H1 (cell line): ENCODE results near the gene AATK. TPM values are rescaled to one million over a fixed set of nuclear protein-coding genes. Genes with fewer than 3 reads are reported as not detected.

Experiments
- CTCF ChIA-PET: fragments of 300-600 bp; sonication (Branson Sonifier 250); formaldehyde crosslinking; loops from one replicate; lab custom pipeline; 2021; ENCODE audit not compliant: partially characterized antibody; lab: Charles Lee
- POLR2A ChIA-PET: fragments of 300-600 bp; sonication (Branson Sonifier 250); formaldehyde crosslinking; loops from one replicate; lab custom pipeline; 2021; ENCODE audit warnings: inconsistent platforms; ENCODE audit not compliant: partially characterized antibody; lab: Charles Lee
- DNase-seq, 2 experiments: peaks; one replicate each; pipeline versions ENCODE4 v3.0.0 to v3.0.0-alpha.2; 2010 to 2022; ENCODE audit warnings: low spot score in 2 of 2, low read depth in 1 of 2, mixed read lengths in 1 of 2
- FAIRE-seq: peaks from 2 replicates; lab custom pipeline; 2011; peaks lifted over from hg19 to GRCh38; lab: Jason Lieb, UNC
- H2AFZ ChIP-seq: 2 replicates; pipeline ENCODE4 v1.8.1; 2012; ENCODE audit warnings: low read length, inconsistent platforms
- H2AK5ac ChIP-seq: 2 replicates; pipeline ENCODE4 v1.6.1; 2013; ENCODE audit warnings: low read depth, low read length
- H2BK120ac ChIP-seq: replicated peaks from 2 replicates; pipeline ENCODE3; 2013; ENCODE audit warnings: low read depth, low read length, inconsistent platforms
- H2BK12ac ChIP-seq: 2 replicates; pipeline ENCODE4 v1.6.1; 2013; ENCODE audit warnings: low read depth, low read length
- H2BK15ac ChIP-seq: 2 replicates; pipeline ENCODE4 v1.6.1; 2013; ENCODE audit warnings: low read length
- H2BK20ac ChIP-seq: 2 replicates; pipeline ENCODE4 v1.6.1; 2013; ENCODE audit warnings: low read length
- H2BK5ac ChIP-seq: 2 replicates; pipeline ENCODE4 v1.6.1; 2013; ENCODE audit warnings: low read depth, low read length
- H3K14ac ChIP-seq: 2 replicates; pipeline ENCODE4 v1.6.1; 2013; ENCODE audit warnings: inconsistent platforms; ENCODE audit not compliant: insufficient read length
- H3K18ac ChIP-seq: 2 replicates; pipeline ENCODE4 v1.6.1; 2013; ENCODE audit warnings: low read length; ENCODE audit errors: extremely low read depth
- H3K23ac ChIP-seq: 2 replicates; pipeline ENCODE4 v1.6.1; 2013; ENCODE audit warnings: inconsistent platforms; ENCODE audit not compliant: insufficient read length
- H3K23me2 ChIP-seq: 2 replicates; pipeline ENCODE4 v1.6.1; 2013; ENCODE audit warnings: low read depth, low read length
- H3K27ac ChIP-seq: 2 replicates; pipeline ENCODE4 v1.6.1; 2011; ENCODE audit warnings: low read depth, low read length, inconsistent platforms
- H3K27me3 ChIP-seq, 4 experiments: replicated peaks in 1 of 4; 1 replicate in 1 of 4; 2 replicates in 3 of 4; pipeline versions ENCODE4 v1.6.1 to v1.8.1; 2011 to 2013; ENCODE audit warnings: low read length in 3 of 4, mild to moderate bottlenecking in 3 of 4, inconsistent platforms in 2 of 4, mixed read lengths in 2 of 4, moderate library complexity in 1 of 4; ENCODE audit not compliant: control insufficient read depth in 3 of 4, insufficient read depth in 3 of 4; ENCODE audit errors: extremely low read depth in 1 of 4
- H3K36me3 ChIP-seq, 4 experiments: 2 replicates each; pipeline versions ENCODE4 v1.6.1 to v1.8.1; 2011 to 2013; ENCODE audit warnings: mild to moderate bottlenecking in 4 of 4, low read length in 3 of 4, moderate library complexity in 2 of 4, control low read depth in 1 of 4, inconsistent platforms in 1 of 4; ENCODE audit not compliant: insufficient read depth in 4 of 4, control insufficient read depth in 2 of 4
- H3K4ac ChIP-seq: replicated peaks from 2 replicates; pipeline ENCODE3; 2013; ENCODE audit warnings: low read length, low read depth, mixed read lengths, inconsistent platforms; ENCODE audit not compliant: insufficient read length
- H3K4me1 ChIP-seq, 4 experiments: replicated peaks in 1 of 4; 1 replicate in 1 of 4; 2 replicates in 3 of 4; pipeline versions ENCODE4 v1.6.1 to v1.8.1; 2011 to 2013; ENCODE audit warnings: low read length in 3 of 4, inconsistent platforms in 2 of 4, mixed read lengths in 1 of 4; ENCODE audit not compliant: insufficient read depth in 4 of 4, control insufficient read depth in 3 of 4
- H3K4me2 ChIP-seq, 2 experiments: 2 replicates each; pipeline versions ENCODE4 v1.6.1 to v1.8.1; 2011 to 2013; ENCODE audit warnings: low read depth in 2 of 2, low read length in 2 of 2, control low read depth in 1 of 2, inconsistent platforms in 1 of 2, mild to moderate bottlenecking in 1 of 2; ENCODE audit not compliant: insufficient read depth in 1 of 2
- H3K4me3 ChIP-seq, 4 experiments: fragments of 200-600, 300-600 bp in 1 of 4; sonication (generic), shearing (Covaris generic), sonication (Bioruptor Twin) in 1 of 4; 2 replicates each; pipeline versions ENCODE4 v1.5.1 to v1.8.1; 2011 to 2016; ENCODE audit warnings: low read length in 4 of 4, low read depth in 3 of 4, control low read depth in 2 of 4, inconsistent platforms in 2 of 4, mild to moderate bottlenecking in 2 of 4, mixed read lengths in 1 of 4, moderate library complexity in 1 of 4; ENCODE audit not compliant: insufficient read depth in 2 of 4; ENCODE audit errors: extremely low read depth in 1 of 4
- H3K56ac ChIP-seq: replicated peaks from 2 replicates; pipeline ENCODE3; 2013; ENCODE audit warnings: low read depth, mild to moderate bottlenecking, mixed read lengths, low read length, inconsistent platforms; ENCODE audit not compliant: insufficient read length
- H3K79me1 ChIP-seq: 2 replicates; pipeline ENCODE4 v1.6.1; 2013; ENCODE audit warnings: low read depth, low read length, control low read depth
- H3K79me2 ChIP-seq, 2 experiments: 2 replicates each; pipeline versions ENCODE4 v1.6.1 to v1.8.1; 2012 to 2013; ENCODE audit warnings: low read length in 2 of 2, mild to moderate bottlenecking in 2 of 2, inconsistent platforms in 1 of 2; ENCODE audit not compliant: insufficient read depth in 2 of 2, control insufficient read depth in 1 of 2
- H3K9ac ChIP-seq, 4 experiments: replicated peaks in 1 of 4; 1 replicate in 1 of 4; 2 replicates in 3 of 4; pipeline versions ENCODE4 v1.6.1 to v1.8.1; 2011 to 2013; ENCODE audit warnings: low read depth in 3 of 4, low read length in 3 of 4, control low read depth in 2 of 4, mild to moderate bottlenecking in 2 of 4, moderate library complexity in 2 of 4, inconsistent platforms in 1 of 4; ENCODE audit errors: extremely low read depth in 1 of 4
- H3K9me3 ChIP-seq, 2 experiments: 2 replicates each; pipeline versions ENCODE4 v1.6.1 to v1.8.1; 2012 to 2013; ENCODE audit warnings: mild to moderate bottlenecking in 2 of 2, moderate library complexity in 2 of 2, control low read depth in 1 of 2, inconsistent platforms in 1 of 2, low read depth in 1 of 2, low read length in 1 of 2, mixed read lengths in 1 of 2; ENCODE audit not compliant: insufficient read depth in 2 of 2
- H4K20me1 ChIP-seq, 2 experiments: replicated peaks in 1 of 2; 2 replicates each; pipeline versions ENCODE3 to v1.8.1; 2011 to 2013; ENCODE audit warnings: inconsistent platforms in 2 of 2, low read length in 2 of 2, mild to moderate bottlenecking in 1 of 2; ENCODE audit not compliant: insufficient read depth in 2 of 2, control insufficient read depth in 1 of 2
- H4K5ac ChIP-seq: 2 replicates; pipeline ENCODE4 v1.6.1; 2013; ENCODE audit warnings: low read length, low read depth, mixed read lengths, inconsistent platforms; ENCODE audit not compliant: insufficient read length
- H4K8ac ChIP-seq: 2 replicates; pipeline ENCODE4 v1.8.0; 2013; ENCODE audit warnings: mild to moderate bottlenecking, moderate library complexity, low read length, inconsistent platforms; ENCODE audit not compliant: insufficient read depth; ENCODE audit errors: extremely low read depth
- H4K91ac ChIP-seq: replicated peaks from 2 replicates; pipeline ENCODE3; 2013; ENCODE audit warnings: low read length, mixed read lengths, inconsistent platforms; ENCODE audit not compliant: insufficient read length
- CBX5 ChIP-seq: fragments of 300-800, 300-1000 bp; sonication (generic); IDR thresholded peaks from 2 replicates; pipeline ENCODE4 v1.7.1; 2016; ENCODE audit warnings: antibody characterized with exemption, low read length, low read depth
- EP300 ChIP-seq, 2 experiments: IDR thresholded peaks; 1 replicate in 1 of 2; 2 replicates in 1 of 2; pipeline ENCODE4 v1.6.1; 2011 to 2012; ENCODE audit warnings: low read depth in 2 of 2, low read length in 2 of 2, mild to moderate bottlenecking in 2 of 2, borderline replicate concordance in 1 of 2, inconsistent platforms in 1 of 2, moderate library complexity in 1 of 2
- JUN ChIP-seq: IDR thresholded peaks from 2 replicates; pipeline ENCODE4 v1.6.1; 2011; ENCODE audit warnings: low read depth, mild to moderate bottlenecking, improper control_type of control experiment, low read length
- JUND ChIP-seq: IDR thresholded peaks from 2 replicates; pipeline ENCODE4 v1.6.1; 2011; ENCODE audit warnings: mild to moderate bottlenecking, improper control_type of control experiment, low read length
- SAP30 ChIP-seq: fragments of 300-600 bp; sonication (generic); IDR thresholded peaks from 2 replicates; pipeline ENCODE4 v1.7.1; 2012; ENCODE audit warnings: low read length, moderate library complexity, mild to moderate bottlenecking, inconsistent platforms; ENCODE audit not compliant: insufficient read depth, insufficient replicate concordance
- SP1 ChIP-seq: IDR thresholded peaks from 2 replicates; pipeline ENCODE4 v1.6.1; 2011; ENCODE audit warnings: low read depth, low read length
- SUZ12 ChIP-seq: fragments of 200-600 bp; sonication (generic); IDR thresholded peaks from 2 replicates; pipeline ENCODE4 v1.6.1; 2012; ENCODE audit warnings: mild to moderate bottlenecking, inconsistent platforms, low read length, moderate library complexity, mixed read lengths
- TAF7 ChIP-seq: optimal IDR thresholded peaks from 2 replicates; pipeline ENCODE3; 2011; ENCODE audit warnings: low read depth, mild to moderate bottlenecking, inconsistent platforms, low read length, moderate library complexity, borderline replicate concordance
- TCF12 ChIP-seq: IDR thresholded peaks from 2 replicates; pipeline ENCODE4 v1.6.1; 2011; ENCODE audit warnings: low read depth, mild to moderate bottlenecking, low read length
- TEAD4 ChIP-seq: IDR thresholded peaks from 2 replicates; pipeline ENCODE4 v1.6.1; 2012; ENCODE audit warnings: low read depth, low read length, inconsistent platforms, mixed read lengths
- WGBS, 2 experiments: shearing (Covaris generic) in 1 of 2; methylation state at CpG; one replicate each; pipeline versions ENCODE4 v1.1.6 to v1.1.7; 2013 to 2015; ENCODE audit warnings: low lambda C conversion rate in 2 of 2, mixed read lengths in 2 of 2, inconsistent platforms in 1 of 2, low coverage in 1 of 2, missing lambda C conversion rate in 1 of 2; ENCODE audit not compliant: insufficient replicate concordance in 2 of 2, insufficient coverage in 1 of 2, insufficient read length in 1 of 2; ENCODE audit errors: extremely low coverage in 1 of 2, missing lambda C conversion rate in 1 of 2; 5-methylcytosine and 5-hydroxymethylcytosine counted together
- polyA plus RNA-seq, 7 experiments: library from polyadenylated mRNA; depleted of rRNA in 3 of 7; stranded (reverse) in 5 of 7; unstranded in 2 of 7; fragments of >200 nt in 5 of 7; fragments of 200-250 nt in 2 of 7; gene quantifications; 1 replicate in 5 of 7; 2 replicates in 1 of 7; 4 replicates in 1 of 7; pipeline versions ENCODE4 v1.2.1 to v1.2.3, GENCODE V29; 2011 to 2013; ENCODE audit warnings: missing spikeins in 2 of 7, mixed read lengths in 2 of 7
- total RNA-seq: library from RNA; stranded (reverse); fragmentation: NEBNext Ultra II Directional; extraction: Animal tissue kit (Norgen Biotek cat#: 25700); gene quantifications from 2 replicates; pipeline ENCODE4 v1.2.1, GENCODE V29; 2021
- TF ChIP-seq, protein P1 (sequence below): IDR thresholded peaks from 2 replicates; pipeline ENCODE4 v1.6.1; 2012; ENCODE audit warnings: inconsistent platforms

AATK gene
- total and polyA plus RNA-seq, 2 of the 8 experiments (the other 6 are each of a cell fraction or from before 2014, with no cell fraction given) = 1.7 to 3.5 TPM

DNA sequence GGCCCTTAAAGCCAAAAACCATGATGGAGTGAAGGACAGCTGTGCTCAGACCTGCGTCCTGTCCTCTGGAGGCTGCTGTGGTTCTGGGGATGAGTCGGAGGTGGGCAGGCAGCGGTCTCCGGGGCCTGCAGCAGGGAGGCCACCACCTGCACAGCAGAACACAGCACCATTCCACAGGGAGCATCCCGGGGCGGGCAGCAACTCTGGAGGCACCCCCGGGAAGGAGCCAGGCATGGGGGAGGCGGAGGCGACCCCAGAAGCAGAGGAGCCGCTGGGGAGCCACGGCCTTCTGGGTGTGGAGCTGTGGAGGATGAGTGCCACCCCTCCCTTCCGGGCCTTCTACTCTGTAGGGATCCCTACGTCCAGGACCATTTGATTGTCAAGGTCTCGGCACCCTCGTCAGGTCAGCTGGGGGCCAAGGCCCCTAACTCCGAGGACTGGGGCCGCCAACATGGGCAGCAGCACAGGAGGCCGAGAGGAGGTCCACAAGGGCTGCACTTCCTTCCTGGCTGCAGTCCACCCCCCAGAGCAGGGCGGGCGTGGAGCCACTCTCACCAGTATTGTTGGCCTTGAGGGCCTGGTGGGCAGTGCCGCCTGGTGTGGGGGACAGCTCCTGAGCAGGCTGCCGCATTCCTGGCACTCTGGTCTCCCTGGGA, 32.9 kb upstream of the AATK start:
- DNase-seq = no peak
- 96% methylated on average over 19 of the region's 22 CpGs; no CpG with 5 or more reads in 1 of the 2 experiments for WGBS, 2 experiments
- Histone ChIP-seq H3K27ac (no peak overlapping the region), H3K18ac (no peak overlapping the region), H3K23ac (no peak overlapping the region), H3K14ac (no peak overlapping the region), H2BK20ac (no peak overlapping the region), H3K4me1 (no peaks in the 10 kb centered on the region; a peak in 1 of 7 replicates), H3K4me3 (no peak overlapping the region), H2BK120ac (no peak overlapping the region), H3K4ac (no peak overlapping the region), H2BK15ac (no peak overlapping the region), H2BK12ac (no peak overlapping the region), H3K23me2 (no peaks in the 10 kb centered on the region), H4K91ac (no peak overlapping the region), H4K20me1 (peaks cover 0 to 5% of the 10 kb centered on the region in 2 experiments), H3K9me3 (no peaks in the 10 kb centered on the region), H3K4me2 (no peak overlapping the region), H3K9ac (no peak overlapping the region), H2BK5ac (no peak overlapping the region), H3K56ac (no peak overlapping the region), H4K8ac (no peak overlapping the region), H3K79me2 (no peaks in the 10 kb centered on the region), H3K27me3 (no peaks in the 10 kb centered on the region), H4K5ac (no peak overlapping the region), H2AFZ (no peak overlapping the region), H3K79me1 (no peaks in the 10 kb centered on the region), H2AK5ac (no peak overlapping the region), H3K36me3 (peaks cover 2 to 23% (median 5%) of the 10 kb centered on the region in 4 experiments; a peak in 3 of 8 replicates)
- no peak for FAIRE-seq
- ChIA-PET CTCF (interaction anchor here (0.7 to 3.7 kb wide), 7 partner anchors 10 to 241 kb away, joined by 3 to 16 read pairs (median 6); no protein-coding TSS in a partner anchor), POLR2A (interaction anchor here (1.0 to 1.7 kb wide), 6 partner anchors 14 to 48 kb away, joined by 3 read pairs; partner anchors contain the start of gene CEP131)
- TF ChIP-seq SAP30 (no peak), TAF7 (no peak), CBX5 (no peak), EP300 (IDR thresholded peaks at IDR 0.05; ENCODE audit: borderline replicate concordance in 1 of 2, low read depth in 2 of 2, low read length in 2 of 2) (no peak), JUND (no peak), TEAD4 (no peak), JUN (no peak), SUZ12 (no peak), SP1 (no peak), TCF12 (no peak)
- TF ChIP-seq, protein P1, sequence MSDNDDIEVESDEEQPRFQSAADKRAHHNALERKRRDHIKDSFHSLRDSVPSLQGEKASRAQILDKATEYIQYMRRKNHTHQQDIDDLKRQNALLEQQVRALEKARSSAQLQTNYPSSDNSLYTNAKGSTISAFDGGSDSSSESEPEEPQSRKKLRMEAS = no peak
